T-helper 17 cell (primary cell): ENCODE measurements around the gene SOAT2. TPM values are rescaled to one million over a fixed set of nuclear protein-coding genes. Genes with fewer than 3 reads are reported as not detected.

Experiments used
- ATAC-seq: fragments of 150-1000 bp; cut with Tn5 transposase; 2 replicates; pipeline ENCODE4 v1.10.0; 2021; ENCODE audit warnings: mild to moderate bottlenecking, moderate library complexity
- DNase-seq, 3 donors: peaks; one replicate each; pipeline versions ENCODE4 v3.0.0 to v3.0.0-alpha.2; 2020 to 2021
- H3K9me3 ChIP-seq: one replicate; pipeline ENCODE4 v1.7.0; 2013; ENCODE audit warnings: low read length, mild to moderate bottlenecking; ENCODE audit not compliant: control insufficient read depth, poor library complexity, severe bottlenecking
- H3K27ac Mint-ChIP-seq: one replicate; pipeline ENCODE4 v1.8.0; 2022; ENCODE audit warnings: mild to moderate bottlenecking, moderate library complexity, mixed read lengths
- H3K27me3 Mint-ChIP-seq: one replicate; pipeline ENCODE4 v1.8.0; 2022; ENCODE audit warnings: mixed read lengths
- H3K36me3 Mint-ChIP-seq: one replicate; pipeline ENCODE4 v1.8.0; 2022; ENCODE audit warnings: low read depth, mixed read lengths
- H3K4me1 Mint-ChIP-seq: one replicate; pipeline ENCODE4 v1.8.0; 2022; ENCODE audit warnings: mild to moderate bottlenecking, mixed read lengths
- H3K4me3 Mint-ChIP-seq: one replicate; pipeline ENCODE4 v1.8.0; 2022; ENCODE audit warnings: mild to moderate bottlenecking, moderate library complexity, mixed read lengths
- total RNA-seq, 4 donors: library from RNA in 2 of 4; stranded (reverse) in 2 of 4; gene quantifications; one replicate each; pipeline ENCODE4 v1.2.3 and lab custom pipeline; 2022 to 2026

The SOAT2 gene
- total RNA-seq, 2 donors from 2014 or later: 0.83 to 2.5 TPM

- H3K36me3 Mint-ChIP-seq: peaks cover 3% of the 10 kb centered on the region
- H3K27ac Mint-ChIP-seq: no peak overlapping the region
- DNase-seq (no peak), ATAC-seq (no peak)
- H3K4me3 Mint-ChIP-seq: peak overlapping the region; percentile 36
- H3K9me3 ChIP-seq: no peaks in the 10 kb centered on the region
- H3K27me3 Mint-ChIP-seq: no peaks in the 10 kb centered on the region
- peaks cover 11% of the 10 kb centered on the region for H3K4me1 Mint-ChIP-seq
Observed at GRCh38 chr12:53061404-53062010, 41.8 kb upstream of the SOAT2 start.

GRCh38 chr12:53062011-53062961, 41.0 kb upstream of the SOAT2 start:
- no peak for ATAC-seq
- H3K4me3 Mint-ChIP-seq: peak overlapping the region; percentile 36

GRCh38 chr12:53062977-53063707, 40.1 kb upstream of the SOAT2 start:
- DNase-seq (no peak), ATAC-seq (no peak)
- H3K36me3 Mint-ChIP-seq: peaks cover 4% of the 10 kb centered on the region
- no peak overlapping the region for H3K4me3 Mint-ChIP-seq
- no peaks in the 10 kb centered on the region for H3K27me3 Mint-ChIP-seq
- H3K9me3 ChIP-seq: no peaks in the 10 kb centered on the region
- peaks cover 13% of the 10 kb centered on the region for H3K4me1 Mint-ChIP-seq
- H3K27ac Mint-ChIP-seq: no peak overlapping the region

More at GRCh38 chr12:53062011-53062961, 41.0 kb upstream of the SOAT2 start:
- no peak for DNase-seq
- H3K9me3 ChIP-seq: no peaks in the 10 kb centered on the region
- peaks cover 11% of the 10 kb centered on the region for H3K4me1 Mint-ChIP-seq
- peaks cover 4% of the 10 kb centered on the region for H3K36me3 Mint-ChIP-seq
- H3K27me3 Mint-ChIP-seq: no peaks in the 10 kb centered on the region
- no peak overlapping the region for H3K27ac Mint-ChIP-seq

- H3K36me3 Mint-ChIP-seq: peaks cover 4% of the 10 kb centered on the region
- peaks cover 14% of the 10 kb centered on the region for H3K4me1 Mint-ChIP-seq
- no peak for DNase-seq
- H3K4me3 Mint-ChIP-seq: no peak overlapping the region
- no peak overlapping the region for H3K27ac Mint-ChIP-seq
- no peaks in the 10 kb centered on the region for H3K9me3 ChIP-seq
- ATAC-seq: no peak
- no peaks in the 10 kb centered on the region for H3K27me3 Mint-ChIP-seq
Observed at GRCh38 chr12:53063708-53064612, 39.3 kb upstream of the SOAT2 start.

- H3K36me3 Mint-ChIP-seq: peaks cover 4% of the 10 kb centered on the region
- ATAC-seq: no peak
- H3K4me3 Mint-ChIP-seq: no peak overlapping the region
- no peak overlapping the region for H3K27ac Mint-ChIP-seq
- no peaks in the 10 kb centered on the region for H3K27me3 Mint-ChIP-seq
- no peaks in the 10 kb centered on the region for H3K9me3 ChIP-seq
- no peak for DNase-seq
- H3K4me1 Mint-ChIP-seq: peaks cover 14% of the 10 kb centered on the region
Observed at GRCh38 chr12:53064613-53065436, 38.5 kb upstream of the SOAT2 start.

- H3K4me1 Mint-ChIP-seq: peaks cover 15% of the 10 kb centered on the region
- peaks cover 4% of the 10 kb centered on the region for H3K36me3 Mint-ChIP-seq
- peak overlapping the region; percentile 81 for H3K27ac Mint-ChIP-seq
- H3K9me3 ChIP-seq: no peaks in the 10 kb centered on the region
- no peak for DNase-seq
- no peak overlapping the region for H3K4me3 Mint-ChIP-seq
- ATAC-seq: no peak
- H3K27me3 Mint-ChIP-seq: no peaks in the 10 kb centered on the region
Observed at GRCh38 chr12:53065470-53065869, 37.8 kb upstream of the SOAT2 start.

- Mint-ChIP-seq H3K36me3 (peaks cover 4% of the 10 kb centered on the region), H3K27me3 (no peaks in the 10 kb centered on the region), H3K4me3 (peak overlapping the region; percentile 19), H3K27ac (peak overlapping the region; percentile 81), H3K4me1 (peaks cover 20% of the 10 kb centered on the region)
- H3K9me3 ChIP-seq: no peaks in the 10 kb centered on the region
- DNase-seq: peak; percentile 56 to 62 (median 59)
- peak; percentile 69 for ATAC-seq
Observed at GRCh38 chr12:53065975-53066931, 37.0 kb upstream of the SOAT2 start.

- peaks cover 22% of the 10 kb centered on the region for H3K4me1 Mint-ChIP-seq
- H3K27ac Mint-ChIP-seq: peak overlapping the region; percentile 81
- no peaks in the 10 kb centered on the region for H3K9me3 ChIP-seq
- DNase-seq (no peak), ATAC-seq (no peak)
- H3K27me3 Mint-ChIP-seq: no peaks in the 10 kb centered on the region
- peaks cover 4% of the 10 kb centered on the region for H3K36me3 Mint-ChIP-seq
- no peak overlapping the region for H3K4me3 Mint-ChIP-seq
Observed at GRCh38 chr12:53067074-53067992, 36.0 kb upstream of the SOAT2 start.

- Mint-ChIP-seq H3K36me3 (peaks cover 4% of the 10 kb centered on the region), H3K27ac (peak overlapping the region; percentile 62)
- no peak for ATAC-seq
Observed at GRCh38 chr12:53067993-53068770, 35.1 kb upstream of the SOAT2 start.

More at GRCh38 chr12:53067993-53068770, 35.1 kb upstream of the SOAT2 start:
- Mint-ChIP-seq H3K4me1 (peaks cover 26% of the 10 kb centered on the region), H3K27me3 (no peaks in the 10 kb centered on the region), H3K4me3 (no peak overlapping the region)
- no peaks in the 10 kb centered on the region for H3K9me3 ChIP-seq
- no peak for DNase-seq
